ENCODE results near the gene IL4I1. TPM values are rescaled to one million over a fixed set of nuclear protein-coding genes. Genes with fewer than 3 reads are reported as not detected.
A peak's percentile ranks its signal among the peaks of the same experiment; 100 is the strongest.

Gene IL4I1
- total and polyA plus RNA-seq, 2 donors (not counting 1 experiment from before 2014, with no cell fraction given), result 0.48 to 3.1 TPM

DNA sequence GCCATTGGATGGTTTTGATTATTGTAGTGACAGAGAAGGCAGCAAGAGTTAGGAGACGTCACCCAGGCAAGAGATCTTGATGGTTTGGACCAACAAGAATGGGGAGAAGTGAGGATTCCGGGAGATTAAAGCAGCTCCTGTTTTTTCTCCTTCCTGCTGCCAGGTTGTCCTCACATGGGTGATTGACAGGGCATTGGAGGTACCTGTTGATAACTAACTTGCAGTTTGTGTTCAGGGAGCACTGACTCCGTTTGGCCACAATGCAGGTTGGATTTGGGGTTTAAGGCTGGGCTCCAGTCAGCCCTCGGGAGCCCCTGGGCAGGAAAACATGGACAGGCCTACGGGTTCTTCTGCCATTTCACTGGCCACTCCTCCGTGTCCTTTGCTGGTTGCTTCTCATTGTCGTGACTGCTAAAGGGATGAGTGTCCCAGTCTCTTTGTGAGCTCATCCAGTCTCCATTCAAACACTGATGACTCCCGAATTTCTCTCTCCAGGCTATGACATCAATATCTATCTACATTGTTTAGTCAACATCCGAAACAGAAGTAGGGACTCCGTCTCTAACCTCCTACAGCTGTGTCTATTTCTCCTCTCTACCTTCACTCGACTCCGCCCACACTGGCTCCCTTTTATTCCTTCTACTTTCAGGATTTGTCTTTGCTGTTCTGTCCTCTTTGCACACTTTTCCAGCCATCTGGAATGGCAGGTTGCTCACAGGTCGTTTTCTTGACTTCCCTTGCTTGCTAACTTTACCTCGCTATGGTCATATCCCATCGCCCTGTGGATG, 47.1 kb downstream of the IL4I1 start:
- intact Hi-C loops (cut with micrococcal nuclease), result loop anchor here (1.0 kb wide), 4 partner anchors 18 to 83 kb away; partner anchors contain the start of genes FUZ, MED25 and PNKP
- Mint-ChIP-seq H3K4me3 (peak overlapping the region; percentile 93), H3K27ac (peak overlapping the region; percentile 98), H3K4me1 (peaks cover 56% of the 10 kb centered on the region), H3K9me3 (ENCODE audit: insufficient read depth) (no peaks in the 10 kb centered on the region), H3K27me3 (no peaks in the 10 kb centered on the region)
- H3K79me2 ChIP-seq (ENCODE audit: control insufficient read depth, insufficient read depth, low read length), result peaks cover 35% of the 10 kb centered on the region
- peak overlapping the region; percentile 96 for H3K9ac ChIP-seq (ENCODE audit: low read length)
- H3K27me3 ChIP-seq (replicated peaks in 1 of 4; ENCODE audit: control extremely low read depth in 1 of 4, control insufficient read depth in 3 of 4, insufficient read depth in 4 of 4, low read length in 3 of 4), result no peaks in the 10 kb centered on the region
- H4K20me1 ChIP-seq (ENCODE audit: control insufficient read depth, insufficient read depth, low read length, poor library complexity, severe bottlenecking), result peaks cover 30% of the 10 kb centered on the region
- DNase-seq (peak; percentile 28), ATAC-seq (ENCODE audit: low read depth) (no peak)
- H3K36me3 ChIP-seq (replicated peaks in 1 of 2; ENCODE audit: control extremely low read depth in 1 of 2, control insufficient read depth in 1 of 2, extremely low read depth in 1 of 2, insufficient read depth in 2 of 2, low read length in 1 of 2), result peaks cover 0 to 4% of the 10 kb centered on the region in 2 experiments
- ChIA-PET POLR2A (interaction anchor here (0.9 to 4.8 kb wide), 6 partner anchors 19 to 208 kb away, joined by 3 to 40 read pairs (median 12); partner anchors contain the start of genes AKT1S1, AP2A1, FUZ and MED25), CTCF (interaction anchor here (0.5 to 1.4 kb wide), 8 partner anchors 8 to 171 kb away, joined by 3 to 6 read pairs (median 4); partner anchors contain the start of genes AKT1S1, FUZ and TBC1D17)
- no peak overlapping the region for H2AFZ ChIP-seq (ENCODE audit: insufficient read depth, low read depth, low read length, poor library complexity, severe bottlenecking)
- peaks cover 0 to 6% (median 0%) of the 10 kb centered on the region in 3 donors for H3K9me3 ChIP-seq (ENCODE audit: control extremely low read depth in 1 of 3, control insufficient read depth in 2 of 3, insufficient read depth in 1 of 3, low read length in 2 of 3)
- H3K27ac ChIP-seq (ENCODE audit: low read length in 2 of 2), result no peak overlapping the region
- peaks cover 41 to 60% of the 10 kb centered on the region in 2 donors for H3K4me1 ChIP-seq (ENCODE audit: control insufficient read depth in 2 of 2, insufficient read depth in 2 of 2, low read length in 2 of 2)
- WGBS (ENCODE audit: insufficient coverage), result 93% methylated on average over 14 of the region's 15 CpGs
- H3K4me2 ChIP-seq (replicated peaks; ENCODE audit: low read depth, low read length, poor library complexity, severe bottlenecking), result peak overlapping the region; percentile 83
- peak overlapping the region in 1 of 5 experiments; percentile 95 for H3K4me3 ChIP-seq (ENCODE audit: control extremely low read depth in 1 of 5, extremely low read depth in 1 of 5, insufficient read depth in 1 of 5, low read depth in 2 of 5, low read length in 4 of 5)
- TF ChIP-seq, protein P1, sequence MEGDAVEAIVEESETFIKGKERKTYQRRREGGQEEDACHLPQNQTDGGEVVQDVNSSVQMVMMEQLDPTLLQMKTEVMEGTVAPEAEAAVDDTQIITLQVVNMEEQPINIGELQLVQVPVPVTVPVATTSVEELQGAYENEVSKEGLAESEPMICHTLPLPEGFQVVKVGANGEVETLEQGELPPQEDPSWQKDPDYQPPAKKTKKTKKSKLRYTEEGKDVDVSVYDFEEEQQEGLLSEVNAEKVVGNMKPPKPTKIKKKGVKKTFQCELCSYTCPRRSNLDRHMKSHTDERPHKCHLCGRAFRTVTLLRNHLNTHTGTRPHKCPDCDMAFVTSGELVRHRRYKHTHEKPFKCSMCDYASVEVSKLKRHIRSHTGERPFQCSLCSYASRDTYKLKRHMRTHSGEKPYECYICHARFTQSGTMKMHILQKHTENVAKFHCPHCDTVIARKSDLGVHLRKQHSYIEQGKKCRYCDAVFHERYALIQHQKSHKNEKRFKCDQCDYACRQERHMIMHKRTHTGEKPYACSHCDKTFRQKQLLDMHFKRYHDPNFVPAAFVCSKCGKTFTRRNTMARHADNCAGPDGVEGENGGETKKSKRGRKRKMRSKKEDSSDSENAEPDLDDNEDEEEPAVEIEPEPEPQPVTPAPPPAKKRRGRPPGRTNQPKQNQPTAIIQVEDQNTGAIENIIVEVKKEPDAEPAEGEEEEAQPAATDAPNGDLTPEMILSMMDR (IDR thresholded peaks at IDR 0.05), result no peak
- TF ChIP-seq EZH2 (IDR thresholded peaks at IDR 0.05; ENCODE audit: borderline replicate concordance, insufficient read depth, low read depth, low read length, poor library complexity, severe bottlenecking), result no peak

Data from B cell (primary cell).